ENCODE results near the gene NFASC.

GRCh38 chr1:205071801-205072200 lies 201.1 kb downstream of the NFASC start:
- TF ChIP-seq POLR2A (IDR thresholded peaks at IDR 0.05) = no peak
- no peak for TF ChIP-seq CTCF (IDR thresholded peaks at IDR 0.05)

Data from testis (tissue), 2 donors.